H9 (cell line): ENCODE data around the gene ARHGAP40. TPM values are rescaled to one million over a fixed set of nuclear protein-coding genes. Genes with fewer than 3 reads are reported as not detected.

Experiments
- DNase-seq: peaks from one replicate; pipeline ENCODE4 v3.0.0-alpha.2; 2017
- H2AFZ ChIP-seq: one replicate; pipeline ENCODE4 v1.6.1; 2013; ENCODE audit warnings: mild to moderate bottlenecking, low read length, control low read depth, moderate library complexity
- H2AK5ac ChIP-seq: 2 replicates; pipeline ENCODE4 v1.6.1; 2013; ENCODE audit warnings: low read length, control low read depth, mixed read lengths; ENCODE audit not compliant: insufficient read length
- H2BK120ac ChIP-seq: one replicate; pipeline ENCODE4 v1.6.1; 2013; ENCODE audit warnings: low read depth, mild to moderate bottlenecking, low read length, control low read depth, inconsistent platforms; ENCODE audit not compliant: poor library complexity, severe bottlenecking
- H2BK12ac ChIP-seq: 2 replicates; pipeline ENCODE4 v1.6.1; 2013; ENCODE audit warnings: low read length, control low read depth, mixed read lengths, low read depth; ENCODE audit not compliant: insufficient read length
- H2BK15ac ChIP-seq: 2 replicates; pipeline ENCODE4 v1.6.1; 2013; ENCODE audit warnings: low read depth, low read length, control low read depth
- H2BK20ac ChIP-seq: one replicate; pipeline ENCODE4 v1.6.1; 2013; ENCODE audit warnings: low read depth, mild to moderate bottlenecking, low read length, control low read depth, inconsistent platforms; ENCODE audit not compliant: poor library complexity, severe bottlenecking
- H2BK5ac ChIP-seq: 2 replicates; pipeline ENCODE4 v1.6.1; 2013; ENCODE audit warnings: low read length, control low read depth, mixed read lengths; ENCODE audit not compliant: insufficient read length
- H3K14ac ChIP-seq: 2 replicates; pipeline ENCODE4 v1.6.1; 2013; ENCODE audit warnings: low read length, control low read depth; ENCODE audit not compliant: insufficient read depth
- H3K18ac ChIP-seq: 2 replicates; pipeline ENCODE4 v1.6.1; 2013; ENCODE audit warnings: low read depth, mild to moderate bottlenecking, mixed read lengths, low read length, control low read depth; ENCODE audit not compliant: insufficient read length
- H3K23ac ChIP-seq: 2 replicates; pipeline ENCODE4 v1.6.1; 2013; ENCODE audit warnings: low read length, control low read depth, mixed read lengths, low read depth; ENCODE audit not compliant: insufficient read length
- H3K23me2 ChIP-seq: 2 replicates; pipeline ENCODE4 v1.6.1; 2013; ENCODE audit warnings: low read depth, mild to moderate bottlenecking, mixed read lengths, low read length, control low read depth; ENCODE audit not compliant: insufficient read length, poor library complexity, severe bottlenecking
- H3K27ac ChIP-seq: 2 replicates; pipeline ENCODE4 v1.5.1; 2013; ENCODE audit warnings: low read length, control low read depth, mixed read lengths, low read depth; ENCODE audit not compliant: insufficient read length
- H3K27me3 ChIP-seq: 2 replicates; pipeline ENCODE4 v1.6.1; 2013; ENCODE audit warnings: low read length, control low read depth, inconsistent platforms; ENCODE audit not compliant: insufficient read depth
- H3K4ac ChIP-seq: 2 replicates; pipeline ENCODE4 v1.6.1; 2013; ENCODE audit warnings: low read depth, mild to moderate bottlenecking, control low read depth, inconsistent platforms, low read length, moderate library complexity
- H3K4me1 ChIP-seq: 2 replicates; pipeline ENCODE4 v1.6.1; 2013; ENCODE audit warnings: low read length, control low read depth, inconsistent platforms; ENCODE audit not compliant: insufficient read depth
- H3K4me2 ChIP-seq: 2 replicates; pipeline ENCODE4 v1.6.1; 2013; ENCODE audit warnings: low read length, control low read depth, mixed read lengths; ENCODE audit not compliant: insufficient read length, insufficient read depth
- H3K56ac ChIP-seq: 2 replicates; pipeline ENCODE4 v1.6.1; 2013; ENCODE audit warnings: low read depth, mild to moderate bottlenecking, mixed read lengths, low read length, control low read depth; ENCODE audit not compliant: insufficient read length
- H3K79me1 ChIP-seq: 2 replicates; pipeline ENCODE4 v1.6.1; 2013; ENCODE audit warnings: low read depth, mild to moderate bottlenecking, moderate library complexity, low read length, control low read depth, inconsistent platforms; ENCODE audit not compliant: insufficient read depth, poor library complexity, severe bottlenecking
- H3K79me2 ChIP-seq: 2 replicates; pipeline ENCODE4 v1.6.1; 2013; ENCODE audit warnings: low read length, control low read depth, inconsistent platforms; ENCODE audit not compliant: insufficient read depth
- H3K9ac ChIP-seq: 2 replicates; pipeline ENCODE4 v1.6.1; 2013; ENCODE audit warnings: low read length, control low read depth, mixed read lengths; ENCODE audit not compliant: insufficient read length; ENCODE audit errors: extremely low read depth
- H3K9me3 ChIP-seq: one replicate; pipeline ENCODE4 v1.6.1; 2013; ENCODE audit warnings: low read depth, low read length, inconsistent platforms; ENCODE audit not compliant: control insufficient read depth
- H3T11ph ChIP-seq: one replicate; pipeline ENCODE4 v1.6.1; 2013; ENCODE audit warnings: mild to moderate bottlenecking, low read length, control low read depth, inconsistent platforms
- H4K20me1 ChIP-seq: one replicate; pipeline ENCODE4 v1.6.1; 2013; ENCODE audit not compliant: control insufficient read depth, insufficient read length, insufficient read depth
- H4K5ac ChIP-seq: 2 replicates; pipeline ENCODE4 v1.6.1; 2013; ENCODE audit warnings: low read depth, mild to moderate bottlenecking, mixed read lengths, low read length, control low read depth; ENCODE audit not compliant: insufficient read length
- H4K8ac ChIP-seq: replicated peaks from 2 replicates; pipeline ENCODE4 v1.6.1; 2013; ENCODE audit warnings: low read length, control low read depth, mixed read lengths, low read depth; ENCODE audit not compliant: insufficient read length
- H4K91ac ChIP-seq: 2 replicates; pipeline ENCODE4 v1.6.1; 2013; ENCODE audit warnings: low read depth, mild to moderate bottlenecking, moderate library complexity, mixed read lengths, low read length, control low read depth; ENCODE audit not compliant: insufficient read length
- H3K27ac Mint-ChIP-seq, 3 experiments: 2 replicates in 2 of 3; 3 replicates in 1 of 3; pipeline ENCODE4 v1.8.0; 2020 to 2021; ENCODE audit warnings: mixed read lengths in 3 of 3, mild to moderate bottlenecking in 1 of 3, moderate library complexity in 1 of 3
- H3K27me3 Mint-ChIP-seq: 2 replicates; pipeline ENCODE4 v1.8.0; 2021; ENCODE audit warnings: low read depth, mild to moderate bottlenecking, moderate library complexity, mixed read lengths
- H3K36me3 Mint-ChIP-seq, 3 experiments: 2 replicates in 2 of 3; 3 replicates in 1 of 3; pipeline ENCODE4 v1.8.0; 2020 to 2021; ENCODE audit warnings: low read depth in 3 of 3, mixed read lengths in 3 of 3; ENCODE audit not compliant: insufficient read depth in 1 of 3
- H3K4me1 Mint-ChIP-seq, 2 experiments: 2 replicates each; pipeline ENCODE4 v1.8.0; 2020; ENCODE audit warnings: mixed read lengths in 2 of 2
- H3K4me3 Mint-ChIP-seq, 2 experiments: 2 replicates in 1 of 2; 3 replicates in 1 of 2; pipeline ENCODE4 v1.8.0; 2020 to 2021; ENCODE audit warnings: mild to moderate bottlenecking in 2 of 2, mixed read lengths in 2 of 2, moderate library complexity in 1 of 2
- H3K9me3 Mint-ChIP-seq, 2 experiments: 2 replicates in 1 of 2; 3 replicates in 1 of 2; pipeline ENCODE4 v1.8.0; 2020; ENCODE audit warnings: mild to moderate bottlenecking in 2 of 2, mixed read lengths in 2 of 2, moderate library complexity in 1 of 2
- CTCF ChIP-seq: fragments of 200-600 bp; sonication (generic); conservative IDR thresholded peaks from 3 replicates; pipeline ENCODE4 v1.8.0; 2021; ENCODE audit warnings: antibody characterized with exemption, mild to moderate bottlenecking
- WGBS: extraction: QIAGEN DNeasy Blood & Tissue Kit; methylation state at CpG from one replicate; pipeline ENCODE4 v1.1.7; 2013; ENCODE audit warnings: missing lambda C conversion rate, low lambda C conversion rate, mixed read lengths; ENCODE audit not compliant: insufficient read length; ENCODE audit errors: extremely low coverage; 5-methylcytosine and 5-hydroxymethylcytosine counted together
- total RNA-seq: library from RNA; stranded (reverse); gene quantifications from 2 replicates; pipeline ENCODE4 v1.2.1, GENCODE V29; 2021

The ARHGAP40 gene
- total RNA-seq, 1 experiment from 2014 or later, result 0.17 TPM

GRCh38 chr20:38657390-38657789, 55.8 kb downstream of the ARHGAP40 start:
- H2AK5ac ChIP-seq, result no peak overlapping the region
- TF ChIP-seq CTCF, result no peak
- H3K79me2 ChIP-seq, result no peaks in the 10 kb centered on the region
- no peak overlapping the region for H2AFZ ChIP-seq
- no peaks in the 10 kb centered on the region for H3K4me1 ChIP-seq
- no peak overlapping the region for H2BK15ac ChIP-seq
- H3K14ac ChIP-seq, result no peak overlapping the region
- Mint-ChIP-seq H3K27me3 (peaks cover 58% of the 10 kb centered on the region), H3K27ac (no peak overlapping the region), H3K9me3 (peaks cover 3 to 4% of the 10 kb centered on the region in 2 experiments; a peak in 4 of 5 replicates), H3K4me1 (peaks cover 8 to 22% of the 10 kb centered on the region in 2 experiments), H3K4me3 (no peak overlapping the region), H3K36me3 (peaks cover 0 to 1% (median 0%) of the 10 kb centered on the region in 3 experiments; a peak in 3 of 7 replicates)
- no peak overlapping the region for H2BK20ac ChIP-seq
- no peak overlapping the region for H4K91ac ChIP-seq
- H3K9ac ChIP-seq, result no peak overlapping the region
- no CpG with 5 or more reads among the region's 5 CpGs for WGBS
- no peak overlapping the region for H3K4ac ChIP-seq
- no peaks in the 10 kb centered on the region for H3K79me1 ChIP-seq
- DNase-seq, result no peak
- H3T11ph ChIP-seq, result no peak overlapping the region
- no peak overlapping the region for H2BK5ac ChIP-seq
- H3K4me2 ChIP-seq, result no peak overlapping the region
- H4K20me1 ChIP-seq, result no peaks in the 10 kb centered on the region
- H3K9me3 ChIP-seq, result no peaks in the 10 kb centered on the region
- no peak overlapping the region for H2BK12ac ChIP-seq
- H3K23me2 ChIP-seq, result no peaks in the 10 kb centered on the region
- no peak overlapping the region for H3K23ac ChIP-seq
- H3K27me3 ChIP-seq, result no peaks in the 10 kb centered on the region; the same call in 1 of the 2 replicates
- H3K27ac ChIP-seq, result no peak overlapping the region
- H4K8ac ChIP-seq, result no peak overlapping the region
- H3K56ac ChIP-seq, result no peak overlapping the region
- no peak overlapping the region for H2BK120ac ChIP-seq
- no peak overlapping the region for H4K5ac ChIP-seq
- no peak overlapping the region for H3K18ac ChIP-seq
